Measurements from ENCODE around the gene NKX2-3. TPM values are rescaled to one million over a fixed set of nuclear protein-coding genes. Genes with fewer than 3 reads are reported as not detected.
A peak's percentile ranks its signal among the peaks of the same experiment; 100 is the strongest.

NKX2-3 gene
- total RNA-seq (ENCODE audit: unreplicated experiment) = 0.82 TPM
- long read RNA-seq = 0 reads

DNA sequence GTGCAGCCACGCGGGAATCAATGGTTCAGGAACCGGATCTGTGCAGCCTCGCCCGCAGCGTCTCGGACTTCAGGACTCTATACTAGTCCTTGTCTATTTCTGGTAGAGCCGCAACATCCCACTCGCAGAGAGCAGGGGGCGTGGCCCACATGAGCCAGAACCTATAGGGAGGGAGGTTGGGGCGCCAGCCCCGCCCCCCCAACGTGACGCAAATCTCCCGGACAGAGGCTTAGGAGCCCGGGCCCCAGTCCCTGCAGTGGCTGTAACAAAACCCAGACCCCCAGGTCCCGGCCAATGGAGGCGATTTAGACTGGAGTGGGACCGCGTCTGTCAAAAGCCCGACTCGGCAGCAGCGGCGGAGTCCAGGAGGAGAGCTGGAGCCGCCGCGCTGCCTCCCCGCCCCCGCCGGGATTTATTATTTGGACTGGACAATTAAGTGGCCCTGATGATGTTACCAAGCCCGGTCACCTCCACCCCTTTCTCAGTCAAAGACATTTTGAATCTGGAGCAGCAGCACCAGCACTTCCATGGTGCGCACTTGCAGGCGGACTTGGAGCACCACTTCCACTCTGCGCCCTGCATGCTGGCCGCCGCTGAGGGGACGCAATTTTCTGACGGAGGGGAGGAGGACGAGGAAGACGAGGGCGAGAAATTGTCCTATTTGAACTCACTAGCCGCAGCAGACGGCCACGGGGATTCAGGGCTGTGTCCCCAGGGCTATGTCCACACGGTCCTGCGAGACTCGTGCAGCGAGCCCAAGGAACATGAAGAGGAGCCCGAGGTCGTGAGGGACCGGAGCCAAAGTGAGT lies at the start of gene NKX2-3:
TSS of gene NKX2-3 (plus strand) at position 256 of the 809 bp plus-strand sequence. CDS start at position 446, 190 bp downstream.
- peak; percentile 81 for DNase-seq (ENCODE audit: low spot score)
- Mint-ChIP-seq H3K27ac (ENCODE audit: unreplicated experiment) (no peak within 1 kb of the TSS), H3K27me3 (ENCODE audit: unreplicated experiment) (peaks cover 37% of the 10 kb centered on the region), H3K4me3 (ENCODE audit: unreplicated experiment) (peak within 1 kb of the TSS; percentile 74), H3K36me3 (ENCODE audit: low read depth, unreplicated experiment) (peaks cover under 1% of the 10 kb centered on the region), H3K4me1 (ENCODE audit: unreplicated experiment) (peaks cover 54% of the 10 kb centered on the region), H3K9me3 (ENCODE audit: unreplicated experiment) (no peaks in the 10 kb centered on the region)
- TF ChIP-seq, protein P1, sequence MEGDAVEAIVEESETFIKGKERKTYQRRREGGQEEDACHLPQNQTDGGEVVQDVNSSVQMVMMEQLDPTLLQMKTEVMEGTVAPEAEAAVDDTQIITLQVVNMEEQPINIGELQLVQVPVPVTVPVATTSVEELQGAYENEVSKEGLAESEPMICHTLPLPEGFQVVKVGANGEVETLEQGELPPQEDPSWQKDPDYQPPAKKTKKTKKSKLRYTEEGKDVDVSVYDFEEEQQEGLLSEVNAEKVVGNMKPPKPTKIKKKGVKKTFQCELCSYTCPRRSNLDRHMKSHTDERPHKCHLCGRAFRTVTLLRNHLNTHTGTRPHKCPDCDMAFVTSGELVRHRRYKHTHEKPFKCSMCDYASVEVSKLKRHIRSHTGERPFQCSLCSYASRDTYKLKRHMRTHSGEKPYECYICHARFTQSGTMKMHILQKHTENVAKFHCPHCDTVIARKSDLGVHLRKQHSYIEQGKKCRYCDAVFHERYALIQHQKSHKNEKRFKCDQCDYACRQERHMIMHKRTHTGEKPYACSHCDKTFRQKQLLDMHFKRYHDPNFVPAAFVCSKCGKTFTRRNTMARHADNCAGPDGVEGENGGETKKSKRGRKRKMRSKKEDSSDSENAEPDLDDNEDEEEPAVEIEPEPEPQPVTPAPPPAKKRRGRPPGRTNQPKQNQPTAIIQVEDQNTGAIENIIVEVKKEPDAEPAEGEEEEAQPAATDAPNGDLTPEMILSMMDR (IDR thresholded peaks at IDR 0.05; ENCODE audit: unreplicated experiment) = no peak

DNA sequence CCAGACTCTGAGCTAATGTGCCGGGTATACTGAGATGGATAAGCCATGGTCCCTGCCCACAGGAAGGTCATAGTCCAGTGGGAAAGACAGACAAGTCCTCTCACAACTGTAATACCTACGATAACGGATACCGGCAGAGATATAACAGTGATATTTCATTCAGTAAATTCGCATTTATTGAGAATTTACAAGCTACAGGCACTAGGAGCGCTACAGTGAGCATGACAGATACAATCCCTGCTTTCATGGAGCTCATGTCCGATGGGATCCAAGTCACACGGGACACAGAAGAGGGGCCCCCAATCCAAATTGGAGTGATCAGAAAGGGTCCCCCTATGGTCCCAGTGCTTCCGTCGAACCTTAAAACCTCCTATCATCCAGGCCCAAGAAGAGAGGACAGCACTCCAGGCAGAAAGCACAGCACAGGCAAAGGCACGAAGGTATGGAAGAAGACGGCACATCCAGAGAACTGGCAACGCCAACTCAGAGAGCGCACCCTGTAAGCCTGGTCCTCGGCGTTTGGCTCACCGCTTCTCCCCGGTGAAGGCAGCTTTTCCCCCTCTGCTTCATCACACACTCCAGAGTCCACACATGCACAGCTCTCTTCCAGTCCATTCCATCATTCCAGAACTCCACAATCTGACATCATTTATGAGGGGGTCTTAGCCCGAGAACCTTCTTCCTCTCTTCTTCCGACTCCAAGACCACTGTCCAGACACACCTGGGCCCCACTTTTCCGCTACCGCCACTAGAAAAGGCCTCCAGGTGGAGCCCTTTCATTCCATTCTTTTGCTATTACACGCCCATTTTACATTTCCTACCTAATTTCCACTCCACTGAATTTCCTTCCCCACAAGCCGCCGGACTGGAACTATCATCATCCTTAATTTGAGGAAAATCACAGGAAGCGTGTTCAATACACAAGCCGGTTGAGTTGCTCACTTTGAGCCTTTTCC lies 47.8 kb upstream of the NKX2-3 start:
- TF ChIP-seq, protein P1 (IDR thresholded peaks at IDR 0.05; ENCODE audit: unreplicated experiment) = no peak
- Mint-ChIP-seq H3K36me3 (ENCODE audit: low read depth, unreplicated experiment) (no peaks in the 10 kb centered on the region), H3K27ac (ENCODE audit: unreplicated experiment) (peak overlapping the region; percentile 62), H3K9me3 (ENCODE audit: unreplicated experiment) (no peaks in the 10 kb centered on the region), H3K27me3 (ENCODE audit: unreplicated experiment) (peaks cover 2% of the 10 kb centered on the region), H3K4me1 (ENCODE audit: unreplicated experiment) (peaks cover 16% of the 10 kb centered on the region), H3K4me3 (ENCODE audit: unreplicated experiment) (no peak overlapping the region)
- peak; percentile 35 for DNase-seq (ENCODE audit: low spot score)

DNA sequence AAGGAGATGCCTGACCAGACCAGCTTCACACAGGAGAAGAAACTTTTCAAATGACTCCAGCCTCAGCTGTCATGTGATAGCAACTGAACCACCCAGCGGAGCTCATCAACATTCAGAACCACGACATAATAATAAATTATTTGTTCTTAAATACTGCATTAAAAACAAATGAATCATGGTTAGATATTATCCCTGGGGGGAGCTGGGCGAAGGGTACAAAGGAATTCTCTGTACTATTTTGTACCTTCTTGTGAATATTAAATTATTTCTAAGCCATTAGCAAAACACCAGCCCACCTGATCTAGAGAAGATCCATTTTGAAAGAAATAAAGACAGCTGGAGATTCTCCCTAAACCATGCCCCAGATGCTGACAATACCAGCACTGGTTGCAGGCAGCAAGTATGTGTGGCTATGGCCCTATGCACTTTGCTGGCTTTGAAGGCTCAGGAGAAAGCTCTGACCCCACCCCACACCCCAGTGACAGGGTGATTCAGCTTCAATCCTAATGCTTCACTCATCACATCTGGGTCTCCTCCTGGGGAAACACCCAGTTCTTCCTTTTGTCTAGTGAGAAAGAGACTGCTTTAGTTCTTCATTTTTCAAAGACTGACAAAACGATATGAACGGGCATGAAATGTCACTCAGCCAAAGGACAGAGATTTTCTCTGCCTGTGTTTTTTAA lies 45.5 kb upstream of the NKX2-3 start:
- no peaks in the 10 kb centered on the region for H3K36me3 Mint-ChIP-seq (ENCODE audit: low read depth, unreplicated experiment)
- H3K4me3 Mint-ChIP-seq (ENCODE audit: unreplicated experiment) = no peak overlapping the region
- peaks cover 2% of the 10 kb centered on the region for H3K27me3 Mint-ChIP-seq (ENCODE audit: unreplicated experiment)
- no peaks in the 10 kb centered on the region for H3K9me3 Mint-ChIP-seq (ENCODE audit: unreplicated experiment)
- no peak for DNase-seq (ENCODE audit: low spot score)
- peaks cover 16% of the 10 kb centered on the region for H3K4me1 Mint-ChIP-seq (ENCODE audit: unreplicated experiment)
- no peak overlapping the region for H3K27ac Mint-ChIP-seq (ENCODE audit: unreplicated experiment)
- TF ChIP-seq, protein P1 (IDR thresholded peaks at IDR 0.05; ENCODE audit: unreplicated experiment) = no peak

DNA sequence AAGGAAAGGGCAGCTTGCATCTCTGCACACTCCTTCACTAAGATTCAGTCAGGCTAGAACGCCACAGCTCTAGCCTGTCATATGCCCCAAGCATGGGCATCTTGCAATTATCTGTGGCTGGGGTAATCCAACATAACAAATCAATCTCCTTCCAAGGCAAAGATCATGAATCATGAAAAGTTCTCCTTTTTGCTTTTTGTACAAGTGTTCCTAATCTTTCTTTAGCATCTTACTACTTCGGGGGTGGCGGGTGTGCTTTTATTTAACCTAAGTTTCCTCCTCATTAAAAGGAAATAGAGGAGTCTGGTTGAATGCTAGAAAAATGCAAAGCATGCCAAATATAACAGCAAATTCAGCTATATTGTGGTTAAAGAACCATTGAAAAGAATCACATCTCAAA lies 43.5 kb upstream of the NKX2-3 start:
- Mint-ChIP-seq H3K27me3 (ENCODE audit: unreplicated experiment) (peaks cover 2% of the 10 kb centered on the region), H3K4me3 (ENCODE audit: unreplicated experiment) (no peak overlapping the region), H3K36me3 (ENCODE audit: low read depth, unreplicated experiment) (no peaks in the 10 kb centered on the region), H3K27ac (ENCODE audit: unreplicated experiment) (no peak overlapping the region), H3K4me1 (ENCODE audit: unreplicated experiment) (peaks cover 16% of the 10 kb centered on the region), H3K9me3 (ENCODE audit: unreplicated experiment) (no peaks in the 10 kb centered on the region)
- no peak for DNase-seq (ENCODE audit: low spot score)
- TF ChIP-seq, protein P1 (IDR thresholded peaks at IDR 0.05; ENCODE audit: unreplicated experiment) = no peak
